ENCODE results near the gene TMEM140. TPM values are rescaled to one million over a fixed set of nuclear protein-coding genes. Genes with fewer than 3 reads are reported as not detected.
"Not testable (repeated sequence)": the region's sequence is repeated elsewhere in the genome, so short reads cannot be mapped to it uniquely, and the experiment has no call there.

TMEM140 gene
- total and polyA plus RNA-seq, 4 donors, result 16.1 to 35.2 (median 18.6) TPM

DNA sequence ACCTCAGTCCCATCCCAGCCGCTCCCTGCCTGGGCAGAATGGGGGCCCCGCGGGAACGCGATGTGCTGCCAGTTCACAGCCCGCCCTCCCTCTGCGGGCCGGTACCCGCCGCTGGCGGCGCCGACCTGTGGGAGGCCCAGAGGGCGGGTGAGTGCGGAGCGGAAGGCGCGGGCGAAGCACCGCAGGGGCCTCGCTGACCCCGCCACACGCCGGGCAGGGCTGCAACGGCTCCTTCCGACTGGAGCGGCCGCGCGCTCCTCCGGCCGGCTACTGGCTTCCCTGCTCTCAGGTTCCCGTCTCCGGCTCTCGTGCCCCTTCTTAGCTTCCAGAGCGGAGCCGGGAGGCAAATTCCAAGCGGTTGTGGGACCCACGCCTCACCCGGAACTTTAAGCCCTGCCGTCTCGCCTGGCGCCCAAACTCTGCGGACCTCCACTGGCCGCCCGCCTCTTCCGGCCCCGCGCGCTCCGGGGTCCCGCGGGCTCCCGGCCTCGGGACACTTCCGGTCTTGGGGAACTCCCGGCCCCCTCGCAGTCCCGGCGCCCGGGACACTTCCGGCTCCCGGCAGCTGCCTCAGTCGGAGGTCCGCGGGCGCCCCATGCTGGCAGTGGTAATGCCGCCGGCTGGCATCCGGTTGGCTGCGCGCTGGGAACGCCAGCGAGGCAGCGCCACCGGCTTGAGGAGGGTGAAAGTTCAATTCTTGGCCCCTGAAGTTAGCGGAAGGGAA is 22.6 kb downstream of the TMEM140 start, which contains the start of gene CYREN:
TSS of gene CYREN (minus strand) at position 434 of the 724 bp plus-strand sequence. CDS start 1,785 bp downstream, outside the sequence.
- Histone ChIP-seq H3K4me3 (peak within 1 kb of the TSS; percentile 97), H3K9ac (ENCODE audit: insufficient read depth in 1 of 2, low read length in 2 of 2) (peak within 1 kb of the TSS; percentile 63 to 73), H3K36me3 (ENCODE audit: control insufficient read depth in 4 of 4, insufficient read depth in 4 of 4, low read length in 4 of 4) (peaks cover 0 to 28% (median 24%) of the 10 kb centered on the region in 4 donors), H3K4me1 (ENCODE audit: control insufficient read depth in 5 of 5, insufficient read depth in 5 of 5, low read length in 5 of 5) (peaks cover 0 to 32% (median 7%) of the 10 kb centered on the region in 5 donors), H3K27me3 (ENCODE audit: control insufficient read depth in 3 of 3, insufficient read depth in 3 of 3, low read length in 2 of 3) (no peaks in the 10 kb centered on the region), H3K27ac (ENCODE audit: low read depth in 1 of 2, low read length in 1 of 2) (peak within 1 kb of the TSS; percentile 97 to 99), H3K9me3 (ENCODE audit: control insufficient read depth in 4 of 4, insufficient read depth in 3 of 4, low read length in 3 of 4) (no peaks in the 10 kb centered on the region)
- 0% methylated on average over 65 to 77 of the region's 77 CpGs for WGBS, 2 donors
- TF ChIP-seq, protein P1, sequence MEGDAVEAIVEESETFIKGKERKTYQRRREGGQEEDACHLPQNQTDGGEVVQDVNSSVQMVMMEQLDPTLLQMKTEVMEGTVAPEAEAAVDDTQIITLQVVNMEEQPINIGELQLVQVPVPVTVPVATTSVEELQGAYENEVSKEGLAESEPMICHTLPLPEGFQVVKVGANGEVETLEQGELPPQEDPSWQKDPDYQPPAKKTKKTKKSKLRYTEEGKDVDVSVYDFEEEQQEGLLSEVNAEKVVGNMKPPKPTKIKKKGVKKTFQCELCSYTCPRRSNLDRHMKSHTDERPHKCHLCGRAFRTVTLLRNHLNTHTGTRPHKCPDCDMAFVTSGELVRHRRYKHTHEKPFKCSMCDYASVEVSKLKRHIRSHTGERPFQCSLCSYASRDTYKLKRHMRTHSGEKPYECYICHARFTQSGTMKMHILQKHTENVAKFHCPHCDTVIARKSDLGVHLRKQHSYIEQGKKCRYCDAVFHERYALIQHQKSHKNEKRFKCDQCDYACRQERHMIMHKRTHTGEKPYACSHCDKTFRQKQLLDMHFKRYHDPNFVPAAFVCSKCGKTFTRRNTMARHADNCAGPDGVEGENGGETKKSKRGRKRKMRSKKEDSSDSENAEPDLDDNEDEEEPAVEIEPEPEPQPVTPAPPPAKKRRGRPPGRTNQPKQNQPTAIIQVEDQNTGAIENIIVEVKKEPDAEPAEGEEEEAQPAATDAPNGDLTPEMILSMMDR (IDR thresholded peaks at IDR 0.05; ENCODE audit: control extremely low read depth, extremely low read depth), result peak; percentile 57
- ATAC-seq (ENCODE audit: insufficient read depth, low FRiP score) (peak; percentile 93), DNase-seq (peak; percentile 94 to 96 (median 94))

DNA sequence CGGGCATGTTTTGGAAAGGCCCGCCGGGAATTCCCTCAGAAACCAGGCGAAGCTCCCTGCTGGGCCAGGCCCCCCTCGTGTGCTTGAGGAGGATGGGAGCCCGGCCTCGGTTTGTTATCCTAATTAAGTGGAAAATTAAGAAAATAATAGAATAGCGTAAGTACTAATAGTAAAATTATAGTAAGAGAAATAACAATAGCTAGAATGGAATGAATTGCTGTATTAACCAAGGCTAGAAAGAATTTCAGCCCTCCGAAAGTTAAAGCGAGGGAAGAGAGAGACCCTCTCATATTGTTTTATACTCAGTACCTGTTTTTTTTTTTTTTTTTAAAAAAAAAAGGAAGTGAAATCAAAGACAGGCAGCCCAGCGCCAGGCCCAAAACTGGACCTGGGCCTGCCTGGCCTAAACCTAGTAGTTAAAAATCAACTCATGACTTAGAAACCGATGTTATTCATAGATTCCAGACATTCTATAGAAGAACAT is 23.2 kb downstream of the TMEM140 start:
- DNase-seq; H3K27me3 ChIP-seq (ENCODE audit: control insufficient read depth in 3 of 3, insufficient read depth in 3 of 3, low read length in 2 of 3); ATAC-seq (ENCODE audit: insufficient read depth, low FRiP score); H3K9me3 ChIP-seq (ENCODE audit: control insufficient read depth in 4 of 4, insufficient read depth in 3 of 4, low read length in 3 of 4): not testable (repeated sequence)
- Histone ChIP-seq H3K27ac (ENCODE audit: low read depth in 1 of 2, low read length in 1 of 2) (peak overlapping the region; percentile 97 to 99), H3K4me1 (ENCODE audit: control insufficient read depth in 5 of 5, insufficient read depth in 5 of 5, low read length in 5 of 5) (peaks cover 0 to 29% (median 7%) of the 10 kb centered on the region in 5 donors), H3K36me3 (ENCODE audit: control insufficient read depth in 4 of 4, insufficient read depth in 4 of 4, low read length in 4 of 4) (peaks cover 4 to 23% (median 20%) of the 10 kb centered on the region in 4 donors), H3K4me3 (peak overlapping the region; percentile 97), H3K9ac (ENCODE audit: insufficient read depth in 1 of 2, low read length in 2 of 2) (peak overlapping the region in 1 of 2 donors; percentile 65)
- 14 to 19% methylated on average over 12 of the region's 12 CpGs for WGBS, 2 donors

DNA sequence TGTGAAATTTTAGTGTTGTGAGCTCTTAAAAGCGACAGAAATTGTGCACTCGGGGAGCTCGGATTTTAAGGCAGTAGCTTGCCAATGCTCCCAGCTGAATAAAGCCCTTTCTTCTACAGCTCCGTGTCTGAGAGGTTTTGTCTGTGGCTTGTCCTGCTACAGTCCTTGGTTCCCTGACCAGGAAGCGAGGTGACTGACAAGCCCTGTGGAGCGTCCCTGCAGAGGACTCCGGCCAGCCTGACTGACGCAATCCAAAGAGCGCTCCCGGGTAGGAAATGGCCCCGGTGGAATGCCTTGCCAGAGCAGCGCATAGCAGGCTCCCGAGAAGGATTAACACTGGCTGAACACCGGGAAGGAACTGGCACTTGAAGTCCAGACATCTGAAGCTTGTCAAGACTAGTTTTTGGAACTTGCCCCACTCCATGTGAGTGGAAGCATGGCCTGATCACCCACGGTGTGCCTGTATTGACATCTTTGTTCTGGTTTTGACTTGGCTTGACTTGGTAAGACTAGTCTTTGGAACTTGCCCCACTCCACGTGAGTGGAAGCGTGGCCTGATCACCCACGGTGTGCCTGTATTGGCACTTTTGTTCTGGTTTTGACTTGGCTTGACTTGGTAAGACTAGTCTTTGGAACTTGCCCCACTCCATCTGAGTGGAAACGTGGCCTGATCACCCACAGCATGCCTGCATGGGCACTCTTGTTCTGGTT is 23.9 kb downstream of the TMEM140 start:
- not testable (repeated sequence) for H3K27me3 ChIP-seq (ENCODE audit: control insufficient read depth in 3 of 3, insufficient read depth in 3 of 3, low read length in 2 of 3); H3K4me3 ChIP-seq; H3K9ac ChIP-seq (ENCODE audit: insufficient read depth in 1 of 2, low read length in 2 of 2); H3K9me3 ChIP-seq (ENCODE audit: control insufficient read depth in 4 of 4, insufficient read depth in 3 of 4, low read length in 3 of 4); ATAC-seq (ENCODE audit: insufficient read depth, low FRiP score)
- WGBS, 2 donors, result 61 to 70% methylated on average over 19 of the region's 19 CpGs
- peak in 1 of 3 donors; percentile 41 for DNase-seq
- Histone ChIP-seq H3K27ac (ENCODE audit: low read depth in 1 of 2, low read length in 1 of 2) (peak overlapping the region; percentile 43 to 78), H3K4me1 (ENCODE audit: control insufficient read depth in 5 of 5, insufficient read depth in 5 of 5, low read length in 5 of 5) (peaks cover 0 to 24% (median 7%) of the 10 kb centered on the region in 5 donors), H3K36me3 (ENCODE audit: control insufficient read depth in 4 of 4, insufficient read depth in 4 of 4, low read length in 4 of 4) (peaks cover 4 to 21% (median 19%) of the 10 kb centered on the region in 4 donors)

DNA sequence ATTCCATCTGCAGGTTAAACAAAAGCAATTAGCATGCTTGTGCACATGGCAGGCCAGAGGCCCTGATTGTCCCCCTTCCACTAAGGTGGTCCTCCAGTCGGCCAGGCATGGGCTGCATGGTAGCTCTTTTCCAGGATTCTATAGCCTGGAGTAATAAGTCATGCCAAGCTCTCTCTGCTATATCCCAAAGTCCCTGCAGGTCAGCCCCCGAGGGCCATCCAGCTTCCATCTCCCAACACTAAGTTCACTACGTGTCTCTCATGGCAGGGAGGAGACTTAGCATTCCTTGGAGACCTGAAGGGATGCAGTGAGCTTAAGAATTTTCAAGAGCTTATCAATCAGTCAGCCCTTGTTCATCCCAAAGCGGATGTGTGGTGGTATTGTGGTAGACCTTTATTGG is 26.0 kb downstream of the TMEM140 start:
- H3K4me1 ChIP-seq (ENCODE audit: control insufficient read depth in 5 of 5, insufficient read depth in 5 of 5, low read length in 5 of 5), result peaks cover 0 to 18% (median 3%) of the 10 kb centered on the region in 5 donors
- 86 to 91% methylated on average over 4 of the region's 4 CpGs for WGBS, 2 donors
- not testable (repeated sequence) for H3K27ac ChIP-seq (ENCODE audit: low read depth in 1 of 2, low read length in 1 of 2); H3K9ac ChIP-seq (ENCODE audit: insufficient read depth in 1 of 2, low read length in 2 of 2); H3K9me3 ChIP-seq (ENCODE audit: control insufficient read depth in 4 of 4, insufficient read depth in 3 of 4, low read length in 3 of 4); H3K27me3 ChIP-seq (ENCODE audit: control insufficient read depth in 3 of 3, insufficient read depth in 3 of 3, low read length in 2 of 3); H3K36me3 ChIP-seq (ENCODE audit: control insufficient read depth in 4 of 4, insufficient read depth in 4 of 4, low read length in 4 of 4); H3K4me3 ChIP-seq; DNase-seq; ATAC-seq (ENCODE audit: insufficient read depth, low FRiP score)

Measured in lung (tissue), 12 donors.